ENCODE results near the gene KLK3.
"Not testable (repeated sequence)": the region's sequence is repeated elsewhere in the genome, so short reads cannot be mapped to it uniquely, and the experiment has no call there.

Gene KLK3

GRCh38 chr19:50870417-50871089 lies 15.8 kb downstream of the KLK3 start:
- peak; percentile 64 for DNase-seq

GRCh38 chr19:50873056-50873455 lies 18.3 kb downstream of the KLK3 start, which contains the start of gene KLK2:
KLK2 (plus strand) TSS chr19:50873439; CDS start chr19:50873474, 35 bp downstream.
- DNase-seq = no peak

- no peak for DNase-seq
These were observed 19.5 kb downstream of the KLK3 start for GRCh38 chr19:50874211-50874610.

- no peak for DNase-seq
These were observed 21.2 kb downstream of the KLK3 start for GRCh38 chr19:50875795-50876422.

GRCh38 chr19:50876456-50876855 lies 21.7 kb downstream of the KLK3 start:
- DNase-seq = no peak

- no peak for DNase-seq
These were observed 22.6 kb downstream of the KLK3 start for GRCh38 chr19:50877338-50877737.

GRCh38 chr19:50878851-50879250 lies 24.1 kb downstream of the KLK3 start:
- no peak for DNase-seq

- no peak for DNase-seq
These were observed 25.5 kb downstream of the KLK3 start for GRCh38 chr19:50880241-50880640.

- DNase-seq = no peak
These were observed 27.5 kb downstream of the KLK3 start for GRCh38 chr19:50882188-50882587.

- no peak for DNase-seq
These were observed 34.9 kb downstream of the KLK3 start for GRCh38 chr19:50889638-50890037.

- DNase-seq = no peak
These were observed 35.9 kb downstream of the KLK3 start for GRCh38 chr19:50890422-50891252.

- no peak for DNase-seq
These were observed 36.5 kb downstream of the KLK3 start for GRCh38 chr19:50891253-50891625.

GRCh38 chr19:50893047-50893736 lies 38.5 kb downstream of the KLK3 start:
- no peak for DNase-seq

- DNase-seq = no peak
These were observed 40.0 kb downstream of the KLK3 start for GRCh38 chr19:50894478-50895356.

- not testable (repeated sequence) for DNase-seq
These were observed 41.4 kb downstream of the KLK3 start for GRCh38 chr19:50896089-50896590.

- no peak for DNase-seq
These were observed 42.0 kb downstream of the KLK3 start for GRCh38 chr19:50896591-50897190.

GRCh38 chr19:50897191-50897607 lies 42.5 kb downstream of the KLK3 start:
- DNase-seq = no peak

GRCh38 chr19:50897612-50898011 lies 42.9 kb downstream of the KLK3 start:
- DNase-seq = no peak

GRCh38 chr19:50898018-50898417 lies 43.3 kb downstream of the KLK3 start:
- DNase-seq = no peak

GRCh38 chr19:50899569-50899968 lies 44.9 kb downstream of the KLK3 start:
- no peak for DNase-seq

GRCh38 chr19:50902640-50903039 lies 47.9 kb downstream of the KLK3 start:
- no peak for DNase-seq

- DNase-seq = no peak
These were observed 51.5 kb downstream of the KLK3 start for GRCh38 chr19:50906217-50906616.

Measured in NCI-H526 treated with DMSO at 0.1 percent for 48 hours (cell line).